Measurements from ENCODE around the gene TBCA.
"Not testable (repeated sequence)": the region's sequence is repeated elsewhere in the genome, so short reads cannot be mapped to it uniquely, and the experiment has no call there.

Gene TBCA

GRCh38 chr5:77699569-77699968 is 76.6 kb downstream of the TBCA start:
- DNase-seq: not testable (repeated sequence)

GRCh38 chr5:77698920-77699319 is 77.2 kb downstream of the TBCA start:
- no peak for DNase-seq

GRCh38 chr5:77697692-77698091 is 78.4 kb downstream of the TBCA start:
- DNase-seq: no peak

GRCh38 chr5:77696120-77696519 is 80.0 kb downstream of the TBCA start:
- DNase-seq: no peak

GRCh38 chr5:77693913-77694312 is 82.2 kb downstream of the TBCA start:
- no peak for DNase-seq

GRCh38 chr5:77683171-77683732 is 92.9 kb downstream of the TBCA start:
- no peak for DNase-seq

- DNase-seq: no peak
Measured at GRCh38 chr5:77670526-77670925, 105.6 kb downstream of the TBCA start.

- no peak for DNase-seq
Measured at GRCh38 chr5:77669677-77670076, 106.5 kb downstream of the TBCA start.

- DNase-seq: no peak
Measured at GRCh38 chr5:77663090-77663863, 112.9 kb downstream of the TBCA start.

- no peak for DNase-seq
Measured at GRCh38 chr5:77662635-77663034, 113.5 kb downstream of the TBCA start.

GRCh38 chr5:77658662-77659061 is 117.5 kb downstream of the TBCA start:
- no peak for DNase-seq

GRCh38 chr5:77651343-77651742 is 124.8 kb downstream of the TBCA start:
- DNase-seq: no peak

GRCh38 chr5:77650686-77651085 is 125.5 kb downstream of the TBCA start:
- DNase-seq: no peak

- no peak for DNase-seq
Measured at GRCh38 chr5:77649776-77650175, 126.4 kb downstream of the TBCA start.

GRCh38 chr5:77645995-77646639 is 130.0 kb downstream of the TBCA start:
- no peak for DNase-seq

GRCh38 chr5:77645158-77645994 is 130.8 kb downstream of the TBCA start:
- DNase-seq: no peak

GRCh38 chr5:77644371-77645157 is 131.6 kb downstream of the TBCA start:
- no peak for DNase-seq

- no peak for DNase-seq
Measured at GRCh38 chr5:77643654-77644370, 132.3 kb downstream of the TBCA start.

- DNase-seq: no peak
Measured at GRCh38 chr5:77642738-77643653, 133.1 kb downstream of the TBCA start.

- no peak for DNase-seq
Measured at GRCh38 chr5:77641963-77642737, 134.0 kb downstream of the TBCA start.

Measured in activated CD4-positive, alpha-beta T cell treated with anti-CD3 and anti-CD28 coated beads for 1 hour (primary cell).